ENCODE data around the gene RIMBP2.

RIMBP2 gene

DNA sequence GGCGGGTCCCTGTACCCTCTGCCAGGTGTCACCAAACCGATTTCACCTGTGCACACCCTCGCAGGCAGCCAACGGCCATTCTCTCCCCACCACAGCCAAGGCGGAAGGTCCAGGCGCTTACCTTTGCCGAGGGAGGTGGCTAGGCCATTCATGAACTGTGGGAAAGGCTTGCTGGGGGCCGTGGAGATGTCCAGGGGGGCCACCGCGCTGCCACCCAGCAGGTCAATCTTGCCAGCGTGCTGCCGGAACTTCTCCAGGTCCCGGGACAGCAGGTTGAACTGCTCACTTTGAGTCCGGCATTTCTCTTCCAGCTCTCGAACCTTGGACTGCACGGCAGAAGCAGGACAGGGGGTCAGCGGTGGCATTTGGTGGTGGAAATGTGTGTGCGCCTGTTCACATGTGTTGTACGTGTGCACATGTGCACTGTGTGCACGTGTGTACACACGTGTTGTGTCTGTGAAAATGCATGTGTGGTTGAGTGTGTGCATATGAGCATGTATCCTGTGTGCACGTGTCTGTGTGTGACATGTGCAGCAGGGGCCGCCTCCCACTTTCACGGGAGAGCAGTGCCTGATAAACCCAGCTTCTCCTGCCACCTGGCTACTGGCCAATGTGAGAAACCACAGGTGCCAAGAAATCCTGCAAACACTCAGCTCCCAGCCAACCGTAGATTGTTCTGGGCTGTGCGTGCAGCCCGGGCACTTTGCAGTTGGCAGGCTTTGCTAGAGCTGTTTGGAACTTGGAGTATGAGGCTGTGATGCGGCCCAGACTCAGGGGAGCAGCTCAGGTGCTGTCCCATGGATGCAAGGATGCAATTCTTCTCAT lies 259.5 kb downstream of the RIMBP2 start:
- H3K4me2 ChIP-seq (ENCODE audit: low read length), result no peak overlapping the region
- peaks cover 43% of the 10 kb centered on the region for H3K4me1 ChIP-seq
- peaks cover 18% of the 10 kb centered on the region for H3K79me2 ChIP-seq
- H3K4me3 ChIP-seq (ENCODE audit: low read depth, low read length), result no peak overlapping the region
- H3K27me3 ChIP-seq (ENCODE audit: control insufficient read depth, insufficient read depth, low read length), result no peaks in the 10 kb centered on the region
- no peak overlapping the region for H3K27ac ChIP-seq
- no peaks in the 10 kb centered on the region for H3K36me3 ChIP-seq (ENCODE audit: control insufficient read depth, insufficient read depth, low read length)
- H3K9ac ChIP-seq, result no peak overlapping the region
- no peaks in the 10 kb centered on the region for H3K9me3 ChIP-seq (ENCODE audit: control insufficient read depth, low read length)
- H2AFZ ChIP-seq, result no peak overlapping the region
- TF ChIP-seq, protein P1, sequence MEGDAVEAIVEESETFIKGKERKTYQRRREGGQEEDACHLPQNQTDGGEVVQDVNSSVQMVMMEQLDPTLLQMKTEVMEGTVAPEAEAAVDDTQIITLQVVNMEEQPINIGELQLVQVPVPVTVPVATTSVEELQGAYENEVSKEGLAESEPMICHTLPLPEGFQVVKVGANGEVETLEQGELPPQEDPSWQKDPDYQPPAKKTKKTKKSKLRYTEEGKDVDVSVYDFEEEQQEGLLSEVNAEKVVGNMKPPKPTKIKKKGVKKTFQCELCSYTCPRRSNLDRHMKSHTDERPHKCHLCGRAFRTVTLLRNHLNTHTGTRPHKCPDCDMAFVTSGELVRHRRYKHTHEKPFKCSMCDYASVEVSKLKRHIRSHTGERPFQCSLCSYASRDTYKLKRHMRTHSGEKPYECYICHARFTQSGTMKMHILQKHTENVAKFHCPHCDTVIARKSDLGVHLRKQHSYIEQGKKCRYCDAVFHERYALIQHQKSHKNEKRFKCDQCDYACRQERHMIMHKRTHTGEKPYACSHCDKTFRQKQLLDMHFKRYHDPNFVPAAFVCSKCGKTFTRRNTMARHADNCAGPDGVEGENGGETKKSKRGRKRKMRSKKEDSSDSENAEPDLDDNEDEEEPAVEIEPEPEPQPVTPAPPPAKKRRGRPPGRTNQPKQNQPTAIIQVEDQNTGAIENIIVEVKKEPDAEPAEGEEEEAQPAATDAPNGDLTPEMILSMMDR (IDR thresholded peaks at IDR 0.05), result no peak

DNA sequence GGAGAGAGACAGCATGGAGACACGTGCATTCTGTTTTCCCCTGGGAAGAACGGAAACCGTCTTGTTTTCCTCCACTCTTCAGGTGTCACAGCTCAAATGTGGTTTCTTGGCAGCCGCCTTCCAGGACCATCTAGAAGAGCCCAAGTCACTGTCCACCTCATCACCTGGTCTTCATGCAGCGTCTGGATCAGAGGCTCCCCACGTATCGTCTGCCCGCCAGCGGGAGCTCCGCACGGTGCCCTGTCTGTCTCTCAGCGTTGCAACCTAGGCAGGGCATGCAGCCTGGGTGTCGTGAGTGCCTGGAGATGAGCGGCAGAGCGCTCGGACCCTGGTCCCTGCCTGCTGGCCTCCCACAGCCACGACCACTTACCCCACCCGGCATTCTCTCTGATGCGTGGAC lies 260.9 kb downstream of the RIMBP2 start:
- no peak overlapping the region for H3K4me2 ChIP-seq (ENCODE audit: low read length)
- no peak overlapping the region for H3K4me3 ChIP-seq (ENCODE audit: low read depth, low read length)
- no peak overlapping the region for H2AFZ ChIP-seq
- peaks cover 29% of the 10 kb centered on the region for H3K4me1 ChIP-seq
- H3K79me2 ChIP-seq, result peaks cover 28% of the 10 kb centered on the region
- H3K36me3 ChIP-seq (ENCODE audit: control insufficient read depth, insufficient read depth, low read length), result no peaks in the 10 kb centered on the region
- TF ChIP-seq, protein P1 (IDR thresholded peaks at IDR 0.05), result no peak
- H3K9ac ChIP-seq, result no peak overlapping the region
- H3K27me3 ChIP-seq (ENCODE audit: control insufficient read depth, insufficient read depth, low read length), result no peaks in the 10 kb centered on the region
- no peaks in the 10 kb centered on the region for H3K9me3 ChIP-seq (ENCODE audit: control insufficient read depth, low read length)
- no peak overlapping the region for H3K27ac ChIP-seq

DNA sequence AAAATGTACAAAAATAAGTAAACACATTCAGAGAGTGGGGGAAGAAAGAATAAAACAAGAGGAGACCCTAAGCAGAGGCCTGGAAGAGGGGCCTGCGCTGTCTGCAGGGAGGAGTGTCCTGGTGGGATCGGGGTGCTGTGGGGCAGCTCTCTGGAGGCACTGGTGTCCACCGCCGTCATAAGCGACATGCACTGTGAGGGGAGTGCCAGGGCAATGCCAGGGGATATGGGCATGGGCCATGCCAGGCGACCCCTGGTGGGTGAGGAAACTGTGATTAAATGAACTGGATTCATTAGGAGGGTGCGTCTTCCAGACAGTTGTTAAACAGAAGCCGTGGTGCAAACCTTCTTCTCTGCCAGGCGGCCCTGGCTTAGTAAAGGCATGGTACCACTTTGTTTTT lies 261.8 kb downstream of the RIMBP2 start:
- no peaks in the 10 kb centered on the region for H3K36me3 ChIP-seq (ENCODE audit: control insufficient read depth, insufficient read depth, low read length)
- no peak overlapping the region for H3K9ac ChIP-seq
- peaks cover 20% of the 10 kb centered on the region for H3K4me1 ChIP-seq
- no peak overlapping the region for H3K4me3 ChIP-seq (ENCODE audit: low read depth, low read length)
- no peaks in the 10 kb centered on the region for H3K9me3 ChIP-seq (ENCODE audit: control insufficient read depth, low read length)
- no peak overlapping the region for H2AFZ ChIP-seq
- no peak overlapping the region for H3K4me2 ChIP-seq (ENCODE audit: low read length)
- no peak overlapping the region for H3K27ac ChIP-seq
- TF ChIP-seq, protein P1 (IDR thresholded peaks at IDR 0.05), result no peak
- no peaks in the 10 kb centered on the region for H3K27me3 ChIP-seq (ENCODE audit: control insufficient read depth, insufficient read depth, low read length)
- peaks cover 31% of the 10 kb centered on the region for H3K79me2 ChIP-seq

DNA sequence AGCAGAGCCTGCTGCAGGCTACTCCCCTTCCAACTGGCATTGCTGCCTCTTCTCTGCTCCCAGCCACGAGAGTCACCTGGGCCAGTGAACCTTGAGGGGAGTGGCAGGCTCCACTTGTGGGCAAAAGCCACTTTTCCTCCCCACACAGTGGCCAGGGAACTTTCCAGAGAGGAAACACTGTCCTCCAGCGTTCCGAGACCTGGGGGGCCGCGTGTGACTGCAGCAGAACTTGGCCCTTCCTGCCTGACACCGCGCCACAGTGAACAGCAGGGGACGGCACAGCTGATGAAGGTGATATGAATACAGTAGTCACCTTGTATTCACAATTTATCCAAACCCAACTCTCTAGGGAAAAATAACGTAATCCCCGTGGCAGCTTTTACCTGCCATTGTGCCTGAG lies 263.6 kb downstream of the RIMBP2 start:
- Histone ChIP-seq H2AFZ (no peak overlapping the region), H3K27me3 (ENCODE audit: control insufficient read depth, insufficient read depth, low read length) (no peaks in the 10 kb centered on the region), H3K36me3 (ENCODE audit: control insufficient read depth, insufficient read depth, low read length) (no peaks in the 10 kb centered on the region), H3K4me2 (ENCODE audit: low read length) (no peak overlapping the region), H3K9ac (no peak overlapping the region), H3K4me3 (ENCODE audit: low read depth, low read length) (no peak overlapping the region), H3K9me3 (ENCODE audit: control insufficient read depth, low read length) (no peaks in the 10 kb centered on the region), H3K4me1 (peaks cover 10% of the 10 kb centered on the region), H3K27ac (no peak overlapping the region), H3K79me2 (peaks cover 32% of the 10 kb centered on the region)
- TF ChIP-seq, protein P1 (IDR thresholded peaks at IDR 0.05), result no peak

All from parathyroid adenoma (tissue), 2 donors.